ENCODE results near the gene FBXO2. TPM values are rescaled to one million over a fixed set of nuclear protein-coding genes. Genes with fewer than 3 reads are reported as not detected.

FBXO2 gene
- total and polyA plus RNA-seq, 2 of the 4 experiments (the other 2 are of a cell fraction), result 0.36 to 1.7 TPM

DNA sequence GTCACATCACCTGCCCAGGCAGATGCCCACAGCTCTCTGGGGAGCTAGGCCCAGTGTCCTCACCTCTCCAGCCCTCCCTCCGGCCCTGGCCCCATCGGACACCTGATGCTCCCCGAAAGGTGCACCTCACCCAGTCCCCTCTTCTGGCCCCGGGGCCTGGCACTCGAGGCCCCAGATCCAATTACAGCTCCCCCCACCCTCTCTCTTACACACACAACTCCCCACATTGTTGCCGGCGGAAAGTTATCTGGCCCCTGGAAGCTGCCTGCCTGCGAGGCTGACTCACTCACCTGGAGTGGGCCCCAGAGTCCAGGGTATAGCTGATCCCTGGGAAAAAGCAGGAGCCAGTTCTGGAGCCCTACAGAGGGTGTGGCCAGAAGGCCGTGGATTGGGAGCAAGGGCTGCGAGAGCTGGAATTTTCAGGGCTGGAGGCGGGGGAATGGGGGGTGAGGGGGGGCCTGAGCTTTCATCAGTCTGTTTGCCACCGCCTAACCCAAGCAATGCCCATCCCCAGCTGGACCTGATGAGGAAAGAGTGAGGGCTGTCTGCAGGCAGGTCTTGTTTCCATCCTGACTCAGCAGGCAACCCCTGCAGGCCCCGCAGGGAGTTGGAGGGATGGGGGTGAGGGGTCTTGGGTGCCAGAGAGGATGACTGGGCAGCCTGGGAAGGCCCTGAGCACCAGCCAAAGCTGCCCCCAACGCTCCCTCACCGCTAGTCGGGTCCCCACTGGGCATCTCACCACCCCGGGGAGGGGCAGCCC, 948 bp downstream of the FBXO2 start:
- Histone ChIP-seq H3K4ac (ENCODE audit: low read depth, low read length) (no peak overlapping the region), H3K4me3 (ENCODE audit: insufficient read depth, low read depth, low read length) (no peak overlapping the region), H2BK5ac (ENCODE audit: low read depth, low read length, poor library complexity, severe bottlenecking) (no peak overlapping the region), H4K91ac (ENCODE audit: insufficient read depth, low read depth, low read length) (no peak overlapping the region), H2BK120ac (ENCODE audit: low read depth, low read length) (no peak overlapping the region), H3K27me3 (ENCODE audit: control insufficient read depth, insufficient read depth, low read length) (peaks cover 23% of the 10 kb centered on the region), H2AK9ac (replicated peaks; ENCODE audit: low read depth, low read length, poor library complexity) (peak overlapping the region; percentile 42), H2AK5ac (ENCODE audit: low read depth, low read length) (no peak overlapping the region), H3K9ac (ENCODE audit: low read depth, low read length) (no peak overlapping the region), H3K36me3 (ENCODE audit: control insufficient read depth, insufficient read depth, low read length) (peaks cover 8% of the 10 kb centered on the region; the same call in 1 of the 2 replicates), H3K79me1 (ENCODE audit: low read depth in 1 of 2, low read length in 2 of 2) (peaks cover 0 to 4% of the 10 kb centered on the region in 2 experiments; a peak in 1 of 4 replicates), H3K4me2 (ENCODE audit: low read depth, low read length) (no peak overlapping the region), H3K23ac (ENCODE audit: low read depth, low read length) (no peak overlapping the region), H3K9me3 (ENCODE audit: control insufficient read depth, insufficient read depth, low read length) (no peaks in the 10 kb centered on the region), H4K8ac (ENCODE audit: low read depth in 2 of 2, low read length in 2 of 2) (no peak overlapping the region), H2AFZ (replicated peaks; ENCODE audit: low read length, poor library complexity) (no peak overlapping the region), H2BK15ac (ENCODE audit: low read depth, low read length) (no peak overlapping the region), H3K9me1 (ENCODE audit: insufficient read depth, low read length) (no peaks in the 10 kb centered on the region), H3K56ac (ENCODE audit: extremely low read depth, insufficient read depth, low read length) (no peak overlapping the region), H3K27ac (ENCODE audit: insufficient read depth, low read length) (no peak overlapping the region), H3K4me1 (ENCODE audit: control insufficient read depth, insufficient read depth, low read length) (no peaks in the 10 kb centered on the region; the same call in 1 of the 2 replicates), H4K20me1 (ENCODE audit: insufficient read depth, low read length) (no peaks in the 10 kb centered on the region; the same call in 1 of the 2 replicates), H3K18ac (ENCODE audit: low read depth, low read length) (no peak overlapping the region), H2BK20ac (ENCODE audit: low read depth, low read length) (no peak overlapping the region), H3K14ac (replicated peaks; ENCODE audit: low read depth, low read length) (no peak overlapping the region), H4K5ac (ENCODE audit: low read depth, low read length) (no peak overlapping the region)
- ATAC-seq (ENCODE audit: low read depth) (no peak), DNase-seq (peak; percentile 18)
- in situ Hi-C loops (cut with MboI; ENCODE audit: low sequenced_read_pairs) (no loop called here), dilution Hi-C loops (cut with HindIII; ENCODE audit: low sequenced_read_pairs, unreplicated experiment) (no loop called here), intact Hi-C loops (cut with micrococcal nuclease) (loop anchor here (10.0 kb wide), 1 partner anchor 252 kb away; no protein-coding TSS in a partner anchor)
- no CpG with 5 or more reads among the region's 17 CpGs for WGBS, 2 experiments (ENCODE audit: extremely low coverage in 2 of 2, insufficient read length in 1 of 2)
- ChIA-PET POLR2A (ENCODE audit: unreplicated experiment) (no interaction called here), CTCF (interaction anchor here (0.8 kb wide), 1 partner anchor 11 kb away, joined by 3 read pairs; the partner anchor contains the start of gene FBXO6)
- no peak for TF ChIP-seq BHLHE40 (IDR thresholded peaks at IDR 0.05; ENCODE audit: low read depth, low read length)
- TF ChIP-seq SMC3 (IDR thresholded peaks at IDR 0.05; ENCODE audit: low read depth, low read length), result no peak
- TF ChIP-seq FOS (IDR thresholded peaks at IDR 0.05; ENCODE audit: low read depth, low read length), result no peak
- TF ChIP-seq, protein P1, sequence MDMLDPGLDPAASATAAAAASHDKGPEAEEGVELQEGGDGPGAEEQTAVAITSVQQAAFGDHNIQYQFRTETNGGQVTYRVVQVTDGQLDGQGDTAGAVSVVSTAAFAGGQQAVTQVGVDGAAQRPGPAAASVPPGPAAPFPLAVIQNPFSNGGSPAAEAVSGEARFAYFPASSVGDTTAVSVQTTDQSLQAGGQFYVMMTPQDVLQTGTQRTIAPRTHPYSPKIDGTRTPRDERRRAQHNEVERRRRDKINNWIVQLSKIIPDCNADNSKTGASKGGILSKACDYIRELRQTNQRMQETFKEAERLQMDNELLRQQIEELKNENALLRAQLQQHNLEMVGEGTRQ (IDR thresholded peaks at IDR 0.05; ENCODE audit: low read depth, low read length), result no peak
- TF ChIP-seq MAFK (IDR thresholded peaks at IDR 0.05; ENCODE audit: low read depth, low read length), result no peak
- TF ChIP-seq CTCF (conservative IDR thresholded peaks at IDR 0.05; ENCODE audit: low read depth, low read length), result no peak
- no peak for TF ChIP-seq RAD21 (IDR thresholded peaks at IDR 0.05; ENCODE audit: low read length)
- no peak for TF ChIP-seq ELK1 (IDR thresholded peaks at IDR 0.05; ENCODE audit: borderline replicate concordance, low read depth, low read length)
- BruUV-seq (replicated peaks), result no TSS peak

All from IMR-90 (cell line).